GM18909 (cell line): Measurements from ENCODE around the gene COLEC12.
"Not testable (repeated sequence)": the region's sequence is repeated elsewhere in the genome, so short reads cannot be mapped to it uniquely, and the experiment has no call there.

Experiments
- ATAC-seq: cut with Tn5 transposase; IDR thresholded peaks from one replicate; pipeline ENCODE4 v1.9.1; 2021; ENCODE audit warnings: mild to moderate bottlenecking; ENCODE audit not compliant: unreplicated experiment, poor library complexity

COLEC12 gene

DNA sequence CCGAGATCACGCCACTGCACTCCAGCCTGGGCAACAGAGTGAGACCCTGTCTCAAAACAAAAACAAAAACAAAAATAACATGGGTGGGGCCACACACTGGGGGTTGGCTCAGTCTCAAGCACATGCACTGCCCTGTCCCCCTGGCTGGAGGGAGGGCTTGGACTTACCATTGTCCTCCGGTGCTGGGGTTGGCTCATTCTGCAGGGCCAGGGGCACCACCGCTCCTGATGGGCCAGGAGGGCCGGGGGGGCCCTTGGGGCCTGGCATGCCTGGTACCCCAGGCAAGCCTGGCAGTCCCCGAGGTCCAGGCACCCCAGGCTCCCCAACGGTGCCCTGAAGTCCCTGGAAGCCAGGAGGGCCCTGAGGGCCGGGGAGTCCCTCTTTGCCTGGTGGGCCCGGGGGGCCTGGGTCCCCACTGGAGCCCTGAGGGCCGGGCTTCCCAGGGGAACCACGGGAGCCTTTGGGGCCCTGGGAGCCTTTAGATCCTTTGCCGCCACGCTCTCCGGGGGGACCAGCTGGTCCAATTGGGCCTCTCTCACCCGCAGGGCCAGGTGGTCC lies 165.8 kb downstream of the COLEC12 start:
- ATAC-seq: no peak

DNA sequence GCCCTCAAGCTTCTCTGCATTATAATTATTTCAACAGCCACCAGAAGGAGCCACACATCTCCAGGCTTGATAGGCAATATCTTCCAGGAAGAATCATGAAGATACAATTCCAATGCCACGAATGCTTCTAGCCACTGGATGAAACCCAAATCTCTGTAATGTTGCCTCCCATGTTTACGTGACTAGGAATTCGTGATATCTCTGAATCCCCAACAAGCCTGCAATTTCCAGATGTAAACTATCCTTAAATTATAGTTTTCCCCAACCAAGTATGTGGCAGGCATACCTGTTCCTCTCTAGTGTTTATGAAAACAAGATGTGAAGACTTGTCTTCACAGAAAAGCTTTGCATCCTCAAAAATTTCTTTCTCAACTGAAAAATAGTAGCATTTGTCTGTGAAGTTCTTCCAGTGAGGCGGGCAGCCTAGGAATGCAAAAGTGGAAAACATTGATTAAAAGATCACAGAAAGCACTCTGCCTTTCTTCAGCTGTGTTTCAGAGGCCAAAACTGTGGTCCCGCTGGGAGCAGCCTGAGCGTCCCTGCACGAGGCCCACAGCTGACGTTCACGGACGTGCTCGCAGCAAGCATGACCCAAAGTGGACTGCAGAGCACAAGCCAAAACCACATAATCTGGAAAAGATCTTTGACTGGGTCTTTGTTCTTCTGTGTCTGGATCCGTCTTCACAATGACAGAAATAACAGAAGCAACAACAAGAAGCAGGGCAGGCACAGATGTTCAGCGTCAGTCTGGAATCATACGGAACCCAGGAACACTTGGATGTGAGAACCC lies 167.6 kb downstream of the COLEC12 start:
- no peak for ATAC-seq

DNA sequence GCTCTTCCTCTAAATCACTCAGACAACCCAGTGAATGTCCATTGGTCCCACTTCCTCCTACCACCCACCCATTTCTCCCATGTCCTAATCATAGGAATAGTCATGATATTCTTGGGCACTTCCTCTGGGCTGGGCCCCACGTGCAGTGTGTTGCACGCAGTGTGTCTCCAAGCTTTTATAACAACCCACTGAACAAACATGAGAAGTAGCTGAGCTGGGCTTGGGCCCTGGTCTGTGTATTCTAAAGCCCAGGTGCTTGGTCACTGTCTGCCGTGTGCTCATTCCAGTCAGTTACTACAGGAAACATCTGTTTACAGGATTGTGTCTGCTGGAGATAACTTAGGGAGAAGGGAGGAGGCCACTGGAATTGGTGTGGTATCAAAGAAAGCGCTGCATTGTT lies 168.5 kb downstream of the COLEC12 start:
- no peak for ATAC-seq

- no peak for ATAC-seq
These were observed 169.2 kb downstream of the COLEC12 start for GRCh38 chr18:331221-331821.

GRCh38 chr18:328928-329327 lies 171.6 kb downstream of the COLEC12 start:
- no peak for ATAC-seq

DNA sequence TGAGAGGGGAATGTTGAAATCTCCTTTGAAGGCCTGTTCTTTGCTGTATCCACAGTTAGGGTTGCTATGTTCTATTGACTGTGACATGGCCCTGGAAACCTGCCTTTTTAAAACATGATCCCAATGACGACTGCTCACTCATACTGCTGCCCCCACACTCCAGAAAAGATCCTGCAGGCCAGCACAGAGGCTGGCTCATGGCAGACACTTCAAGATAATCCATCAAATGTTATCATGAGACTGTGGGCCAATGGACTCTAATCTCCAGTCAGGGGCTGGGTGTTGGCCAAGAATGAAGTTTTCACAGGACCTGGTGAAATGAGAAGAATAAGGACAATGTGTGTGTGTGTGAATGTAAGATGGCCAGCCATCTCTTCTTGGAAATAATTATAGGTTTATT lies 173.7 kb downstream of the COLEC12 start:
- ATAC-seq: no peak

- no peak for ATAC-seq
These were observed 177.3 kb downstream of the COLEC12 start for GRCh38 chr18:323253-323622.

DNA sequence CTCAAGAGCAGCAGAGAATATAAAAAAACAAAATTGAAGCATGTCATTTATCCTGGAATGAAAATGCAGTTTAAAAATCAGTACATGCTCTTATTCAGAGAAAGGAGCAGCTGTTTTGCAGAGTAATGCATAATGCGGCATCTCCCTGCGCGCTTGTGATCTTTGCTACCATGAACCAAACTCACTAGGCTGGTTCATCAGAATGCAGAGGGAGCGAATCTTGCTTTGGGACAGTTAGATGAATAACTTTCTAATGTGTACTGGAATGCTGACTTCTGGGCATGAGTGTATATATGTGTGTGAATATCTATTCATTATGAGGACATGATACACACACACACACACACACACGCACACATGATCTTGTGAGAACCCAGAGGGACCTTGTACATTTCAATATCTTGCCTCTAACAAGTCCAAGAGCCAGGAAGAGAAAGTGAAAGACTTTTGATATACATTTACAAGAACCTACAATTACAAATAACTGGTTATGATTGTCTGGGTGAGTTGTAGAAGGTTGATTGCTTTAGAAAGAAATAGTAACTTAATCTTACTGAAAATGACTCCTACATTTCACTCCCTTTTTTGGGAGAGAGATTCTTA lies 178.5 kb downstream of the COLEC12 start:
- ATAC-seq: peak; percentile 35

- no peak for ATAC-seq
These were observed 180.3 kb downstream of the COLEC12 start for GRCh38 chr18:320155-320554.

DNA sequence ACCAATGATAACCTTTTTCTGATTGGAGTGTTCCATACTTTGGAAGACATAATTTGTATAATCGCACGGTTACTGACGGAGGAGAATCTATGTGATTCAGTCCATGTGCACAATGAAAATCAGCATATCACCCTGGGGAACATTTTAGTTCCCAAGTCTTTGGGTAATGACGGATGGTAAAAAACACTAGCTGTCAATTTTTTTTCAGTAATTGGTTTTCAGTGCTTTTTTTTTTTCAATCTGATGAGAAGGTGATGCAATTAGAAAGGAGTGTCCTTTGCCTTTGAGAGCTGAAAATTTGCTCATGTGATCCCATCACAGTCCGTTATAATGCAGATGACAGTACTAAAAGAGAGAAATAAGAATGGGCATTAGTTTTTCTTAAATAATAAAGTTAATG lies 180.8 kb downstream of the COLEC12 start:
- no peak for ATAC-seq

GRCh38 chr18:318791-319291 lies 181.7 kb downstream of the COLEC12 start:
- ATAC-seq: no peak

GRCh38 chr18:317618-318017 lies 182.9 kb downstream of the COLEC12 start:
- ATAC-seq: no peak

- no peak for ATAC-seq
These were observed 184.1 kb downstream of the COLEC12 start for GRCh38 chr18:316393-316792.

DNA sequence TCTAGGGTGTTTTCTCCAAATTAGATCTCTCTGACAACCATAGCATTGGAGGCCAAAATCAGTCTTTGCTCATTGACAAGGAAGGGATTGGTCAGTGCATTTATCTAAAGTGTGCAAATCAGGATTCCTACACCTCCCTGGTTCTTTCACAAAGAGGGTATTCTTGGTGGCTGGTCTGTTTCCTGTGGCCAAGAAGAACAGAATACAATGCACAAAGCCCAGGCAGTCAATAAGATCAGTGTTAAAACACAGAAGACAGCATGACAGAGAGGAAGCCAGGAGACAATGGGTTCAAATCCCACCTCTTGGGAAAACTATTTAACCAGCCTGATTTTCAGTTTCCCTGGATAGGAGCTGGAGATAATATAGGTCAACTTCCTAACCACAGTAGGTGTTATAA lies 186.6 kb downstream of the COLEC12 start:
- no peak for ATAC-seq

GRCh38 chr18:312415-312814 lies 188.1 kb downstream of the COLEC12 start:
- no peak for ATAC-seq

DNA sequence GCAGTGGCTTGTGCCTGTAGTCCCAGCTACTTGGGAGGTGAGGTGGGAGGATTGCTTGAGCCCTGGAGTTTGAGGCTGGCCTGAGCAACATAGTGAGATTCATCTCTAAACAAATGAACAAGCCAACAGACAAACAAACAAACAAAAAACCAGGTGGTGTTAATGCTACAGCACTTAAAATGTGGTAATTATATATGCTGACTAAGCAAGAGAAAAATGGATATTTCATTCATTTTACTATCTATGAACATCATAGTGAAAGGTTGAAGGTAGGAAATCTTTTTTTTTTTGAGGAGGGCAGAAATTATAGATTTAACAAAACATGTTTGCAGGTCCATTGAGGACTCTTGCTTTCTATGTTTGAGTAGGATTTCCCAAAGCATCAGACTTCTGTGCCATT lies 190.5 kb downstream of the COLEC12 start:
- ATAC-seq: no peak

DNA sequence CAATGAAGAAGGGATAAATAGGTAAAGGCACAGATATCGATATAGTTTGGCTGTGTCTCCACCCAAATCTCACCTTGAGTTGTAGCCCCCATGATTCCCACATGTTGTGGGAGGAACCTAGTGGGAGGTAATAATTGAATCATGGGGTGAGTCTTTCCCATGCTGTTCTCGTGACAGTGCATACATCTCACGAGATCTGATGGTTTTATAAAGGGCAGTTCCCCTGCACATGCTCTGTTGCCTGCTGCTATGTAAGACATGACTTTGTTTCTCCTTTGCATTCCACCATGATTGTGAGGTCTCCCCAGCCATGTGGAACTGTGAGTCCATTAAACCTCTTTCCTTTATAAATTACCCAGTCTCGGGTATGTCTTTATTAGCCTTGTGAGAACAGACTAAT lies 192.4 kb downstream of the COLEC12 start:
- ATAC-seq: not testable (repeated sequence)

- ATAC-seq: no peak
These were observed 193.8 kb downstream of the COLEC12 start for GRCh38 chr18:306608-307255.

- ATAC-seq: no peak
These were observed 195.4 kb downstream of the COLEC12 start for GRCh38 chr18:305003-305501.

GRCh38 chr18:303607-304006 lies 196.9 kb downstream of the COLEC12 start:
- no peak for ATAC-seq

- ATAC-seq: no peak
These were observed 197.5 kb downstream of the COLEC12 start for GRCh38 chr18:303011-303410.
